Activated B cell treated with CpG ODN at 0.5 μM for 24 hours (primary cell): Measurements from ENCODE around the gene PYGO2. TPM values are rescaled to one million over a fixed set of nuclear protein-coding genes. Genes with fewer than 3 reads are reported as not detected.

Experiments used
- ATAC-seq: fragments of 200-7000 bp; cut with Tn5 transposase; one replicate; pipeline ENCODE4 v1.10.0; 2021; ENCODE audit warnings: low read depth, mild to moderate bottlenecking, moderate library complexity
- CTCF ChIA-PET: fragments of 350-600 bp; sonication (Branson Sonifier 250); formaldehyde crosslinking; loops from one replicate; lab custom pipeline; 2021; ENCODE audit warnings: antibody characterized with exemption; lab: Charles Lee
- POLR2A ChIA-PET: fragments of 350-600 bp; sonication (Branson Sonifier 250); formaldehyde crosslinking; loops from one replicate; lab custom pipeline; 2021; ENCODE audit warnings: antibody characterized with exemption; lab: Charles Lee
- DNase-seq: peaks from one replicate; pipeline ENCODE4 v3.0.0; 2022
- H3K27ac Mint-ChIP-seq: one replicate; pipeline ENCODE4 v1.8.0; 2020; ENCODE audit warnings: mixed read lengths
- H3K27me3 Mint-ChIP-seq: one replicate; pipeline ENCODE4 v1.8.0; 2021; ENCODE audit warnings: mixed read lengths
- H3K36me3 Mint-ChIP-seq: one replicate; pipeline ENCODE4 v1.8.0; 2021; ENCODE audit warnings: low read depth, mixed read lengths
- H3K4me1 Mint-ChIP-seq: one replicate; pipeline ENCODE4 v1.8.0; 2021; ENCODE audit warnings: mixed read lengths
- H3K4me3 Mint-ChIP-seq: one replicate; pipeline ENCODE4 v1.8.0; 2020; ENCODE audit warnings: mild to moderate bottlenecking, mixed read lengths
- H3K9me3 Mint-ChIP-seq: one replicate; pipeline ENCODE4 v1.8.0; 2020; ENCODE audit warnings: mixed read lengths
- intact Hi-C: fragments of 100-400 bp; cut with micrococcal nuclease; formaldehyde crosslinking; loops from one replicate; pipeline ENCODE4 v1.15.1; 2024
- total RNA-seq: library from RNA; stranded (reverse); gene quantifications from 2 replicates; pipeline ENCODE4 v1.2.3, GENCODE V29; 2022
- TF ChIP-seq, protein P1 (sequence below): fragments of 200-600 bp; IDR thresholded peaks from one replicate; pipeline ENCODE4 v1.8.0; 2022; ENCODE audit warnings: antibody characterized with exemption, mild to moderate bottlenecking

The PYGO2 gene
- total RNA-seq, 1 donor from 2014 or later = 38.1 TPM

DNA sequence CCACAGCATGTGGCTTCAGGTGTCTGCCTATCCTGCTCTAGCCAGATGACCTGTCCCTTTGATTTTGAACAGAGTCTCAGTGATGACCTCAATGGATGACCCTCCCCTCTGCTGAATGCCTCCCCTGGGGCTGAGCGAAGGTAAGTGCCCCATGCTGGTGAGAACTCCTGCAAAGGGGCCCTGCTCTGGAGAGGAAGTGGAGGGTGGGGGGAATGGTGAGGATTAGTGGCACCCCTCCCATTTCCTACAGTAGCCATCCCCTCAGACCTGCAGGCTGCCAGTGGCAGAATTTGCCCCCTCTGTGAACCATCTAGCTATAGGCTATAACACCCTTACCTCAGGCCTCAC lies 21.4 kb downstream of the PYGO2 start:
- intact Hi-C loops = no loop called here
- ATAC-seq (no peak), DNase-seq (no peak)
- no peaks in the 10 kb centered on the region for H3K27me3 Mint-ChIP-seq
- ChIA-PET POLR2A (interaction anchor here (0.6 to 2.1 kb wide), 5 partner anchors 12 to 77 kb away, joined by 3 to 11 read pairs (median 3); partner anchors contain the start of gene FLAD1), CTCF (interaction anchor here (1.3 to 1.5 kb wide), 2 partner anchors 62 to 78 kb away, joined by 4 read pairs; no protein-coding TSS in a partner anchor)
- H3K4me1 Mint-ChIP-seq = peaks cover 88% of the 10 kb centered on the region
- peak overlapping the region; percentile 52 for H3K27ac Mint-ChIP-seq
- TF ChIP-seq, protein P1, sequence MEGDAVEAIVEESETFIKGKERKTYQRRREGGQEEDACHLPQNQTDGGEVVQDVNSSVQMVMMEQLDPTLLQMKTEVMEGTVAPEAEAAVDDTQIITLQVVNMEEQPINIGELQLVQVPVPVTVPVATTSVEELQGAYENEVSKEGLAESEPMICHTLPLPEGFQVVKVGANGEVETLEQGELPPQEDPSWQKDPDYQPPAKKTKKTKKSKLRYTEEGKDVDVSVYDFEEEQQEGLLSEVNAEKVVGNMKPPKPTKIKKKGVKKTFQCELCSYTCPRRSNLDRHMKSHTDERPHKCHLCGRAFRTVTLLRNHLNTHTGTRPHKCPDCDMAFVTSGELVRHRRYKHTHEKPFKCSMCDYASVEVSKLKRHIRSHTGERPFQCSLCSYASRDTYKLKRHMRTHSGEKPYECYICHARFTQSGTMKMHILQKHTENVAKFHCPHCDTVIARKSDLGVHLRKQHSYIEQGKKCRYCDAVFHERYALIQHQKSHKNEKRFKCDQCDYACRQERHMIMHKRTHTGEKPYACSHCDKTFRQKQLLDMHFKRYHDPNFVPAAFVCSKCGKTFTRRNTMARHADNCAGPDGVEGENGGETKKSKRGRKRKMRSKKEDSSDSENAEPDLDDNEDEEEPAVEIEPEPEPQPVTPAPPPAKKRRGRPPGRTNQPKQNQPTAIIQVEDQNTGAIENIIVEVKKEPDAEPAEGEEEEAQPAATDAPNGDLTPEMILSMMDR = no peak
- H3K4me3 Mint-ChIP-seq = no peak overlapping the region
- peaks cover 13% of the 10 kb centered on the region for H3K36me3 Mint-ChIP-seq
- no peaks in the 10 kb centered on the region for H3K9me3 Mint-ChIP-seq

DNA sequence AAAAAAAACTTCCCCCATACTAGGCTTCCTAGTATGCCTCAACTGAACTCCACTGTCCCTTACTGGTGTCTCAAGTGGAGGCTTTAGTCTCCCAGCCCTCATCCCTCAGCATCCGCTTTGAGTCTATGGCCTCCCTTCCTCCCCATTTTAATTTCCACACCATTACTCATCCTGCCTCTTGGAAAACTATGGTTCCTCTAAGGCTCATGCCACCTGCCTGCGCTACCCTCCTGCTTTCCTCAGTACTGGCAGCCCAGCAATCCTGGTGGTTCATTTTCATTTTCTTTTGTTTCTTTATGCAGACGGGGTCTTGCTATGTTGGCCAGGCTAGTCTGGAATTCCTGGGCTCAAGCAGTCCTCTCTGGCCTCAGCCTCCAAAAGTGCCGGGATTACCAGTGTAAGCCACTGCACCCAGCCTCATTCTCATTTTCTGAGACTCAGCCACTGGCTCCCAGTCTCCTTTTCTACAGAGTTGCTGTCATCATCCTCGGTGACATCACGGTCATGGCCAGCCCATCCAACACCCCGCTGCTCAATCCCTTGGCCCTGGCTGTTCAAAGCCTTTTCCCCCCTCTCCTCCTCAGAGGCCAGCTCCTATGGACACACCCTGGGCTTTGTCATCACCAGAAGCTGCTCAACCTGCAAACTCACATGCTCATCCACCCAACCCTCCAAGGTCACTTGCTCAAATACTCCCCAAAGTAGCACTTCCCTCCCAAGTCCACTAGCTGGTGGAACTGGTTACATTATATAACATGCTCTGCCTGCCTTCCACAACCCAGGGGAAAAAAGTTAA lies 22.8 kb downstream of the PYGO2 start:
- H3K4me3 Mint-ChIP-seq = peak overlapping the region; percentile 45
- ChIA-PET CTCF (no interaction called here), POLR2A (interaction anchor here (0.7 kb wide), 1 partner anchor 23 kb away, joined by 3 read pairs; the partner anchor contains the start of gene PYGO2)
- H3K9me3 Mint-ChIP-seq = no peaks in the 10 kb centered on the region
- H3K4me1 Mint-ChIP-seq = peaks cover 79% of the 10 kb centered on the region
- DNase-seq (no peak), ATAC-seq (no peak)
- H3K27ac Mint-ChIP-seq = peak overlapping the region; percentile 71
- intact Hi-C loops = loop anchor here (10.0 kb wide), 1 partner anchor 74 kb away; no protein-coding TSS in a partner anchor
- TF ChIP-seq, protein P1 = no peak
- peaks cover 13% of the 10 kb centered on the region for H3K36me3 Mint-ChIP-seq
- no peaks in the 10 kb centered on the region for H3K27me3 Mint-ChIP-seq

- ATAC-seq (no peak), DNase-seq (no peak)
- peaks cover 15% of the 10 kb centered on the region for H3K36me3 Mint-ChIP-seq
- H3K9me3 Mint-ChIP-seq = no peaks in the 10 kb centered on the region
- H3K27ac Mint-ChIP-seq = peak overlapping the region; percentile 100
- ChIA-PET CTCF (interaction anchor here (1.9 kb wide), 1 partner anchor 378 kb away, joined by 7 read pairs; no protein-coding TSS in a partner anchor), POLR2A (interaction anchor here (0.6 to 3.2 kb wide), 6 partner anchors 15 to 89 kb away, joined by 3 to 52 read pairs (median 5); partner anchors contain the start of genes CKS1B, PBXIP1, PYGO2 and SHC1)
- H3K4me3 Mint-ChIP-seq = peak overlapping the region; percentile 98
- no peaks in the 10 kb centered on the region for H3K27me3 Mint-ChIP-seq
- peaks cover 72% of the 10 kb centered on the region for H3K4me1 Mint-ChIP-seq
- intact Hi-C loops = loop anchor here (1.0 to 10.0 kb wide), 8 partner anchors 18 to 380 kb away; partner anchors contain the start of genes ADAR, CKS1B, PBXIP1 and PYGO2
- TF ChIP-seq, protein P1 = no peak
These were observed 23.6 kb downstream of the PYGO2 start for GRCh38 chr1:154937988-154938386.

DNA sequence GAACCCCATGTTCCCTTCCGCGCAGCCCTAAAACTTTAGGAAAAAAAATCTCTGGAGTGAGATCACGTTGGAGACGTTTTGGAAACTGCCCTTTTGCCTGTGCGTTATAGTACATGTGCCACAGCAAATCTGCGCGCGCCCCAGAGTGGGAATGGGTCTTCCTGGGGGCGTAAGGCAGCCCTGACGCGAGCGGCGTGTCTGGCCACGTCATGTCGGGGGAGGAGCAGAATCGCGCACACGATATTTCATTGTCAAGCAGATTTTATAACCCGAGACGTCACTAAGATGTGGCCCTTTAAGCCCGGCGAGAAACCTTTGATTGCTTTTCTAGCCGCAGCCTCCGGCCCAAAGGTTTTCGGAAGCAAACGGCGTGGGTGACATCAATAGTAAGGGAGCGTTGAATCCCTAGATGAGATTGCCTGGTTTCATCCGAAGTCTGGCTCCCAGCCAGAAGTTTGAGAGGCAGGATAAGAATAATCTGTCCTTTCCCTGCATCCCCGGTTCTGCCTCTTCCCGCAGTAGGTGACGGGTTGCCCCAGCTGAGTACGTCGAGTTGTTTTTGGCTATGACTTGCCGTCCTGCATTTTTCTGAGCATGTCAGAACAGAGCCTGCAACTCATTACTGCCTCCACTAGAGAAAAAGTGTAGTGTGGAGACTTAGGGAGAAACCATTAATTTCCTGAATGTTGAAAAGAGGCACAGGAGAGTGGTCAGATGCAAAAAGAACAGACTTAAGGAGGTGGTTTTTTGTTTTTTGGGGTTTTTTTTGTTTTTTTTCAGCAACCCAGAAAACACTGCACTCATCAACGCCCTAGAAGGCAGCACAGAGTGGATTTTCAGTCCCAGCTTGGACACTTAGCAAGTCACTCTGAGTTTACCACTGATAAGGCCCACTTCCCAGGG lies 24.2 kb downstream of the PYGO2 start:
- POLR2A ChIA-PET = interaction anchor here (0.5 to 3.2 kb wide), 25 partner anchors 7 to 947 kb away, joined by 3 to 52 read pairs (median 5); partner anchors contain the start of genes CKS1B, EFNA4, FLAD1 and KCNN3

More for the DNA sequence above, 24.2 kb downstream of the PYGO2 start:
- TF ChIP-seq, protein P1 = no peak
- Mint-ChIP-seq H3K4me3 (peak overlapping the region; percentile 98), H3K27me3 (no peaks in the 10 kb centered on the region), H3K27ac (peak overlapping the region; percentile 100), H3K36me3 (peaks cover 15% of the 10 kb centered on the region), H3K9me3 (no peaks in the 10 kb centered on the region), H3K4me1 (peaks cover 65% of the 10 kb centered on the region)
- peak; percentile 78 for ATAC-seq
- DNase-seq = peak; percentile 86
- CTCF ChIA-PET = interaction anchor here (1.1 to 2.4 kb wide), 9 partner anchors 8 to 378 kb away, joined by 3 to 10 read pairs (median 6); partner anchors contain the start of genes ADAM15, FLAD1, PBXIP1 and PYGO2
- intact Hi-C loops = loop anchor here (1.0 to 10.0 kb wide), 8 partner anchors 19 to 379 kb away; partner anchors contain the start of genes ADAR, CKS1B, PBXIP1 and PYGO2
